PC-3 (cell line): ENCODE results near the gene NOL4L. TPM values are rescaled to one million over a fixed set of nuclear protein-coding genes. Genes with fewer than 3 reads are reported as not detected.

ENCODE experiments used
- ATAC-seq: fragments of 200-7000 bp; cut with Tn5 transposase; 2 replicates; pipeline ENCODE4 v1.9.1; 2020; ENCODE audit warnings: mild to moderate bottlenecking, moderate library complexity
- BruUV-seq: library from RNA; stranded (reverse); fragments of 400-500 nt; replicated peaks from 2 replicates; lab custom pipeline; 2021; lab: Mats Ljungman, UMichigan
- CTCF ChIA-PET: fragments of 300-600 bp; sonication (Branson Sonifier 250); formaldehyde crosslinking; loops from one replicate; lab custom pipeline; 2022; ENCODE audit warnings: antibody characterized with exemption; lab: Charles Lee
- POLR2A ChIA-PET: fragments of 300-600 bp; sonication (Branson Sonifier 250); formaldehyde crosslinking; loops from one replicate; lab custom pipeline; 2022; ENCODE audit warnings: antibody characterized with exemption; ENCODE audit not compliant: unreplicated experiment; lab: Charles Lee
- DNase-seq: peaks from one replicate; pipeline ENCODE4 v3.0.0-alpha.2; 2015
- H2AFZ ChIP-seq: fragments of 300-600 bp; sonication (generic); 2 replicates; pipeline ENCODE4 v1.6.0; 2016; ENCODE audit warnings: antibody characterized with exemption, low read length
- H3F3A ChIP-seq: fragments of 300-600 bp; sonication (generic); one replicate; pipeline ENCODE4 v1.6.0; 2017; ENCODE audit warnings: antibody characterized with exemption, low read length, control low read depth, mild to moderate bottlenecking; ENCODE audit not compliant: unreplicated experiment
- H3K27ac ChIP-seq: fragments of 300-600 bp; sonication (generic); 2 replicates; pipeline ENCODE4 v1.5.1; 2016; ENCODE audit warnings: mild to moderate bottlenecking, low read length
- H3K27me3 ChIP-seq: fragments of 300-600 bp; sonication (generic); 2 replicates; pipeline ENCODE4 v1.6.1; 2016; ENCODE audit warnings: low read length, mixed read lengths
- H3K36me3 ChIP-seq: fragments of 300-600 bp; sonication (generic); 2 replicates; pipeline ENCODE4 v1.6.1; 2016; ENCODE audit warnings: low read depth, mixed run types, low read length, mixed read lengths
- H3K4me1 ChIP-seq: fragments of 300-600 bp; sonication (generic); 2 replicates; pipeline ENCODE4 v1.5.1; 2016; ENCODE audit warnings: low read length; ENCODE audit not compliant: insufficient read depth
- H3K4me2 ChIP-seq: fragments of 300-600 bp; sonication (generic); 2 replicates; pipeline ENCODE4 v1.6.0; 2016; ENCODE audit warnings: low read length
- H3K4me3 ChIP-seq: fragments of 300-600 bp; sonication (generic); 2 replicates; pipeline ENCODE4 v1.5.1; 2016; ENCODE audit warnings: mild to moderate bottlenecking, low read length, mixed read lengths
- H3K79me2 ChIP-seq: fragments of 300-600 bp; sonication (generic); 2 replicates; pipeline ENCODE4 v1.6.1; 2017; ENCODE audit warnings: low read length, mixed read lengths
- H3K9ac ChIP-seq: fragments of 300-600 bp; sonication (generic); 2 replicates; pipeline ENCODE4 v1.6.0; 2016; ENCODE audit warnings: mild to moderate bottlenecking, low read length
- H3K9me2 ChIP-seq: fragments of 300-600 bp; sonication (generic); replicated peaks from 2 replicates; pipeline ENCODE4 v1.6.1; 2016; ENCODE audit warnings: mixed run types, low read length, mixed read lengths
- H3K9me3 ChIP-seq: fragments of 300-600 bp; sonication (generic); 2 replicates; pipeline ENCODE4 v1.6.1; 2016; ENCODE audit warnings: low read length, mixed read lengths
- H4K20me1 ChIP-seq: fragments of 300-600 bp; sonication (generic); 2 replicates; pipeline ENCODE4 v1.6.1; 2016; ENCODE audit warnings: low read length, mixed read lengths
- CTCF ChIP-seq: fragments of 300-600 bp; sonication (generic); conservative IDR thresholded peaks from 2 replicates; pipeline ENCODE4 v1.5.1; 2017; ENCODE audit warnings: antibody characterized with exemption, low read depth, mild to moderate bottlenecking, low read length
- EZH2 ChIP-seq: fragments of 300-600 bp; sonication (generic); IDR thresholded peaks from one replicate; pipeline ENCODE4 v1.6.1; 2017; ENCODE audit warnings: antibody characterized with exemption, mild to moderate bottlenecking, low read length; ENCODE audit not compliant: unreplicated experiment
- EZH2phosphoT487 ChIP-seq: fragments of 300-600 bp; sonication (generic); IDR thresholded peaks from 2 replicates; pipeline ENCODE4 v1.6.1; 2018; ENCODE audit warnings: mild to moderate bottlenecking, antibody characterized with exemption, low read length, borderline replicate concordance
- intact Hi-C: fragments of 100-400 bp; cut with micrococcal nuclease; formaldehyde crosslinking; loops from 2 replicates; pipeline ENCODE4 v1.9.0; 2023
- total RNA-seq: library from RNA; depleted of rRNA; stranded (reverse); fragments of >200 nt; gene quantifications from 2 replicates; pipeline ENCODE4 v1.2.3, GENCODE V29; 2014

The NOL4L gene
- total RNA-seq, 1 experiment from 2014 or later = 7.3 TPM

DNA sequence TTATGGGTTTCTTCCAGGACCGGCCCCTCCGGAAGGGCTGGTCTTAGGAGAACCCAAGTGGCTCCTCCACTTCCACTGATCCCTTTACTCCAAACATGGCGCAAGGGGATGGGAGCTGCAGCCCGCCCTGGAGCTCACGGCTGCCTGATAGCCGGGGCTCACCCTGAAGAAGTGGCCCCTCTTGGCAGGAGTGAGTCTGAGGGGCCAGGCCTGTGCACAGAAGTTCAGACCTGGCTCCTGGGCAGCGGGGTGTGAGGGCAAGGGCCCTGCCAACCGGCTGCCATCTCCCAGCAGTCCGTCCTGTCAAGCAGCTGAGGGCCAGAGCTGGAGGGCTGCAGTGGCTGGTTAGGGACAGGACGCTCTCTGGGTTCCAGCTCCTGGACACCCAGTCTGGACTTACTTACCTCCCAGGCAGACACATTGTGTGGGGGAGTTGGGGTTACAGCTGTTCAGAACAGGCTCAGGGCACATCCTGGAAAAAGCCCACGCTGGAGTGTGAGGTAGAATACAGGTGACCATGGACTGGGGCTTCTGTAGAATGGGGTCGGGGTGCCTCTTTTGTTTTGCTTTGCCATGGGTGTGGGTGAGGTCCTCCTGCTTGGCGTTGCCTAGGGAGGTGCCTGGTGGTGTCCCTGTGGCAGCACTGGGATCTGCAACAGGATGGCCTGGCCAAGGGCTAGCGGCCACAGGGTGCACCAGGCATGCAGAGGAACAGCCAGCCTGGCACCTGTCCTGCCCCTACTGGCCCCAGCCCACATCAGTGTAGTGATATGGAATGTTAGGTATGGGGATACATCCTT, 138.6 kb downstream of the NOL4L start:
- Histone ChIP-seq H3F3A (no peaks in the 10 kb centered on the region), H3K36me3 (peaks cover 4% of the 10 kb centered on the region; the same call in 1 of the 2 replicates), H2AFZ (no peak overlapping the region), H3K27me3 (no peaks in the 10 kb centered on the region), H3K9me2 (no peaks in the 10 kb centered on the region), H3K27ac (no peak overlapping the region), H3K4me2 (no peak overlapping the region), H3K4me1 (no peaks in the 10 kb centered on the region), H3K4me3 (no peak overlapping the region), H3K79me2 (no peaks in the 10 kb centered on the region), H3K9ac (no peak overlapping the region), H4K20me1 (no peaks in the 10 kb centered on the region), H3K9me3 (no peaks in the 10 kb centered on the region)
- DNase-seq (no peak), ATAC-seq (no peak)
- intact Hi-C loops = loop anchor here (10.0 kb wide), 1 partner anchor 112 kb away; no protein-coding TSS in a partner anchor
- TF ChIP-seq EZH2 = no peak
- TF ChIP-seq CTCF = no peak
- TF ChIP-seq EZH2phosphoT487 = no peak
- ChIA-PET CTCF (no interaction called here), POLR2A (no interaction called here)
- no TSS peak for BruUV-seq

GRCh38 chr20:32445539-32446273, 139.4 kb downstream of the NOL4L start:
- H3K4me1 ChIP-seq = no peaks in the 10 kb centered on the region
- BruUV-seq = no TSS peak
- no peak overlapping the region for H3K4me3 ChIP-seq
- H3K79me2 ChIP-seq = no peaks in the 10 kb centered on the region
- no peaks in the 10 kb centered on the region for H3K9me3 ChIP-seq
- DNase-seq = no peak
- no peaks in the 10 kb centered on the region for H3F3A ChIP-seq
- H2AFZ ChIP-seq = no peak overlapping the region
- no peak for TF ChIP-seq EZH2
- TF ChIP-seq CTCF = no peak
- TF ChIP-seq EZH2phosphoT487 = no peak
- H3K9ac ChIP-seq = no peak overlapping the region
- no peaks in the 10 kb centered on the region for H3K27me3 ChIP-seq
- peaks cover 4% of the 10 kb centered on the region; the same call in 1 of the 2 replicates for H3K36me3 ChIP-seq
- intact Hi-C loops = loop anchor here (10.0 kb wide), 1 partner anchor 111 kb away; no protein-coding TSS in a partner anchor
- no peak overlapping the region for H3K4me2 ChIP-seq
- no peak overlapping the region for H3K27ac ChIP-seq
- H4K20me1 ChIP-seq = no peaks in the 10 kb centered on the region
- CTCF ChIA-PET = no interaction called here
- peak; percentile 56 for ATAC-seq
- no peaks in the 10 kb centered on the region for H3K9me2 ChIP-seq
- POLR2A ChIA-PET = no interaction called here
